Adrenal gland (tissue), 5 donors: ENCODE data around the gene POU6F1.

Source experiments
- POLR2A ChIP-seq, 2 donors: fragments of 450-650 bp; IDR thresholded peaks; one replicate each; pipeline ENCODE4 v1.6.1; 2017; ENCODE audit warnings: antibody characterized with exemption in 2 of 2, mild to moderate bottlenecking in 2 of 2, moderate library complexity in 1 of 2
- TF ChIP-seq, protein P1 (sequence below), 6 experiments: fragments of 450-650 bp in 4 of 6; fragments of 200-600 bp in 2 of 6; sonication (generic) in 1 of 6; IDR thresholded peaks; 1 replicate in 5 of 6; 2 replicates in 1 of 6; pipeline versions ENCODE4 v1.5.1 to v1.8.0; 2016 to 2021; ENCODE audit warnings: antibody characterized with exemption in 6 of 6, mild to moderate bottlenecking in 2 of 6, moderate library complexity in 1 of 6
- donor health status: DM: no; HTN: no; CAD: no.

DNA sequence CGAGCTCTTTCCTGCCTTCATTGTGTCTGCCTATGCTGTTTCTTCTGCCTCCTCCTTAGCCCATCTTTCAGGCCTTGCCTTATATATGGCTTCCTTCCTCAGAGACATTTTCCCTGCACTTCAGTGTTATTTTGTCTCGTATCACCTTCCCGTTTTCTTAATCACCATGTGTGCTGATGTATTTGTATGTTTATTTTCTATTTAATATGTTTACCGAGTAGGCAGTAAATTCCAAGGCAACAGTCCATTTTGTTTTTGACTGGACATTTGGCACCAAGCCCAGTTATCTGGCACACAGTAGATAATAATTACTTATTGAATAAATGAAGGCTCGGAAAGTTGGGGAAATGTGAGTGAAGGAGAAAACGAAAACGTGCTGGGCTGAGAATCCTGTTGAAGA is 4.6 kb upstream of the POU6F1 start:
- TF ChIP-seq, protein P1, sequence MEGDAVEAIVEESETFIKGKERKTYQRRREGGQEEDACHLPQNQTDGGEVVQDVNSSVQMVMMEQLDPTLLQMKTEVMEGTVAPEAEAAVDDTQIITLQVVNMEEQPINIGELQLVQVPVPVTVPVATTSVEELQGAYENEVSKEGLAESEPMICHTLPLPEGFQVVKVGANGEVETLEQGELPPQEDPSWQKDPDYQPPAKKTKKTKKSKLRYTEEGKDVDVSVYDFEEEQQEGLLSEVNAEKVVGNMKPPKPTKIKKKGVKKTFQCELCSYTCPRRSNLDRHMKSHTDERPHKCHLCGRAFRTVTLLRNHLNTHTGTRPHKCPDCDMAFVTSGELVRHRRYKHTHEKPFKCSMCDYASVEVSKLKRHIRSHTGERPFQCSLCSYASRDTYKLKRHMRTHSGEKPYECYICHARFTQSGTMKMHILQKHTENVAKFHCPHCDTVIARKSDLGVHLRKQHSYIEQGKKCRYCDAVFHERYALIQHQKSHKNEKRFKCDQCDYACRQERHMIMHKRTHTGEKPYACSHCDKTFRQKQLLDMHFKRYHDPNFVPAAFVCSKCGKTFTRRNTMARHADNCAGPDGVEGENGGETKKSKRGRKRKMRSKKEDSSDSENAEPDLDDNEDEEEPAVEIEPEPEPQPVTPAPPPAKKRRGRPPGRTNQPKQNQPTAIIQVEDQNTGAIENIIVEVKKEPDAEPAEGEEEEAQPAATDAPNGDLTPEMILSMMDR (IDR thresholded peaks at IDR 0.05) = no peak
- no peak for TF ChIP-seq POLR2A (IDR thresholded peaks at IDR 0.05)
